ENCODE results near the gene DAPL1.

DNA sequence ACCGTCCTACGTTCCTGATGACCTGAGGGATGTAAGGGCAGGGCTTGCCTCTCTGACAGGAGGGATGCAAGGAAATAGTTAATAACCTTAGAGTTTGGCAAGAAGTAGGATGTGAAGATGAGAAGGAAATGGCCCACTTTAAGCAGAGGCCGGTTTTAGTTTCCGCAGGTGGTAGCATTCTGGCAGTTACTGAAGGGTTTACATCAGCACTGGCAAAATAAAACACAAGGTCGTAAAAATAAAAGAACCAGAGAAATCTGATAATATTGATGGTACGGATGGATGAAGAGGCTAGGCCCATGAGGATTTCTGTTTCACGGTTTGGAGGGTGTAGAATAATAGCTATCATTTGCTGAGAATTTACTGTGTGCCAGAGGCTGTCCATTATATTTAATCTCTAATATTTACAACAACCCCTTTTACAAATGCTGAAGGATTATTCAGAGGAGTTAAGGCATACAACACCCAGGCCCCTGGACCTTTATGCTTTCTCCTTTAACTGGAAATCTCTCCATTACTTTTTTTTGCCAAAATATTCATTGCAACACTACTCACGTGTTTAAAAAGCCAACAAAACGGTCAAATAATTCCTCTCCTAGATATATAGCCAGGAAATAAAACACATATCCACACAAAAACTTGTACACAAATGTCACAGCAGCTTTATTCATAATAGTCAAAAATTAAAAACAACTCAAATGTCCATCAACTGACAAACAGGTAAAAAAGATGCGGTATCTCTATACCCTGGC is 28.5 kb downstream of the DAPL1 start:
- TF ChIP-seq POLR2A (IDR thresholded peaks at IDR 0.05; ENCODE audit: low read depth, low read length) (no peak), TAF1 (IDR thresholded peaks at IDR 0.05; ENCODE audit: borderline replicate concordance, low read depth, low read length) (no peak)
